ENCODE results near the gene XYLB. TPM values are rescaled to one million over a fixed set of nuclear protein-coding genes. Genes with fewer than 3 reads are reported as not detected.
"Not testable (repeated sequence)": the region's sequence is repeated elsewhere in the genome, so short reads cannot be mapped to it uniquely, and the experiment has no call there.

Gene XYLB
- total RNA-seq, 1 experiment from 2014 or later: 3.3 TPM

- DNase-seq (ENCODE audit: low spot score) (no peak), ATAC-seq (peak; percentile 71)
- ChIA-PET CTCF (interaction anchor here (0.6 kb wide), 1 partner anchor 1120 kb away, joined by 3 read pairs; no protein-coding TSS in a partner anchor), POLR2A (interaction anchor here (0.7 kb wide), 1 partner anchor 34 kb away, joined by 3 read pairs; no protein-coding TSS in a partner anchor)
- H3K4me3 Mint-ChIP-seq: peak overlapping the region; percentile 18; the same call in 1 of the 2 replicates
- peak overlapping the region; percentile 94 for H3K27ac Mint-ChIP-seq
- H3K27me3 Mint-ChIP-seq (ENCODE audit: low read depth): no peaks in the 10 kb centered on the region
- H3K4me1 Mint-ChIP-seq: peaks cover 31% of the 10 kb centered on the region
- H3K9me3 Mint-ChIP-seq: 0 out of 2 replicates have a peak, but pooled peaks cover 3% of the 10 kb centered on the region
- TF ChIP-seq, protein P1, sequence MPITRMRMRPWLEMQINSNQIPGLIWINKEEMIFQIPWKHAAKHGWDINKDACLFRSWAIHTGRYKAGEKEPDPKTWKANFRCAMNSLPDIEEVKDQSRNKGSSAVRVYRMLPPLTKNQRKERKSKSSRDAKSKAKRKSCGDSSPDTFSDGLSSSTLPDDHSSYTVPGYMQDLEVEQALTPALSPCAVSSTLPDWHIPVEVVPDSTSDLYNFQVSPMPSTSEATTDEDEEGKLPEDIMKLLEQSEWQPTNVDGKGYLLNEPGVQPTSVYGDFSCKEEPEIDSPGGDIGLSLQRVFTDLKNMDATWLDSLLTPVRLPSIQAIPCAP (CRISPR knock-in tag; IDR thresholded peaks at IDR 0.05): no peak
- TF ChIP-seq TP53 (CRISPR knock-in tag; IDR thresholded peaks at IDR 0.05): no peak
- no peak for TF ChIP-seq ZNF512 (CRISPR knock-in tag; IDR thresholded peaks at IDR 0.05; ENCODE audit: borderline replicate concordance)
- no peaks in the 10 kb centered on the region for H3K36me3 Mint-ChIP-seq
These were observed 75.2 kb downstream of the XYLB start for GRCh38 chr3:38421679-38422336.

- H3K27me3 Mint-ChIP-seq (ENCODE audit: low read depth); H3K4me3 Mint-ChIP-seq; ATAC-seq; POLR2A ChIA-PET; H3K27ac Mint-ChIP-seq; DNase-seq (ENCODE audit: low spot score): not testable (repeated sequence)
- H3K9me3 Mint-ChIP-seq: peaks cover 35% of the 10 kb centered on the region
- H3K4me1 Mint-ChIP-seq: peaks cover 13% of the 10 kb centered on the region
- CTCF ChIA-PET: interaction anchor here (1.7 kb wide), 1 partner anchor 80 kb away, joined by 3 read pairs; the partner anchor contains the start of gene XYLB
- peaks cover 24% of the 10 kb centered on the region for H3K36me3 Mint-ChIP-seq
These were observed 80.3 kb downstream of the XYLB start for GRCh38 chr3:38426798-38427426.

DNA sequence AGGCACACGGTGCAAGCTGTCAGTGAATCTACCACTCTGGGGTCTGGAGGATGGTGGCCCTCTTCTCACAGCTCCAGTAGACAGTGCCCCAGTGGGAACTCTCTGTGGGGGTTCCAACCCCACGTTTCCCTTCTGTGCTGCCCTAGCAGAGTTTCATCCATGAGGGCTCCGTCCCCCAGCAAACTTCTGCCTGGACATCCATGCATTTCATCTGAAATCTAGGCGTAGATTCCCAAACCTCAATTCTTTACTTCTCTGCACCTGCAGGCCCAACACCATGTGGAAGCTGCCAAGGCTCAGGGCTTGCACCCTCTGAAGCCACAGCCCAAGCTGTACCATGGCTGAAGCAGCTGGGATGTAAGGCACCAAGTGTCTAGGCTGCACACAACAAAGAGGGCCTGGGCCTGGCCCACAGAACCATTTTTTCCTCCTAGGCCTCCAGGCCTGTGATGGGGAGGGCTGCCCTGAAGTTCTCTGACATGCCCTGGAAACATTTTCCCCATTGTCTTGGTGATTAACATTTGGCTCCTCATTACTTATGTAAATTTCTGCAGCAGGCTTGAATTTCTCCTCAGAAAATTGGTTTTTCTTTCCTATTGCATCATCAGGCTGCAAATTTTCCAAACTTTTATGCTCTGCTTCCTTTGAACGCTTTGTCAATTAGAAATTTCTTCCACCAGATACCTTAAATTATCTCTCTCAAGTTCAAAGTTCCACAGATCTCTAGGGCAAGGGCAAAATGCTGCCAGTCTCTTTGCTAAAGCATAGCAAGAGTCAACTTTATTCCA lies 86.5 kb downstream of the XYLB start:
- POLR2A ChIA-PET; H3K27ac Mint-ChIP-seq; CTCF ChIA-PET; H3K4me1 Mint-ChIP-seq; DNase-seq (ENCODE audit: low spot score); H3K4me3 Mint-ChIP-seq; ATAC-seq: not testable (repeated sequence)
- H3K27me3 Mint-ChIP-seq (ENCODE audit: low read depth): peaks cover 33% of the 10 kb centered on the region
- H3K36me3 Mint-ChIP-seq: peaks cover 68% of the 10 kb centered on the region
- peaks cover 86% of the 10 kb centered on the region for H3K9me3 Mint-ChIP-seq

DNA sequence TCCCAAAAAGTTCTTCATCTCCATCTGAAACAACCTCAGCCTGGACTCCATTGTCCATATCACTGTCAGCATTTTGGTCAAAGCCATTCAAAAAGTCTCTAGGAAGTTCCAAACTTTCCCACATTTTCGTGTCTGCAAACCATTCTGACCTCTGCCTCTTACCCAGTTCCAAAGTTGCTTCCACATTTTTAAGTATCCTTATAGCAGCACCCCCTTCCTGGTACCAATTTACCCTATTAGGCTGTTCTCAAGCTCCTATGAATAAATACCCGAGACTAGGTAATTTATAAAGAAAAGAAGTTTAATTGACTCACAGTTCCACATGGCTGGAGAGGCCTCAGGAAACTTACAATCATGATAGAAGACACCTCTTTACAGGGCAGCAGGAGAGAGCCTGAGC lies 87.1 kb downstream of the XYLB start:
- H3K27ac Mint-ChIP-seq; CTCF ChIA-PET; H3K4me1 Mint-ChIP-seq; POLR2A ChIA-PET; DNase-seq (ENCODE audit: low spot score); H3K4me3 Mint-ChIP-seq; ATAC-seq: not testable (repeated sequence)
- Mint-ChIP-seq H3K36me3 (peaks cover 71% of the 10 kb centered on the region), H3K27me3 (ENCODE audit: low read depth) (peaks cover 33% of the 10 kb centered on the region), H3K9me3 (peaks cover 90% of the 10 kb centered on the region)

GRCh38 chr3:38438436-38439069 lies 92.0 kb downstream of the XYLB start:
- DNase-seq (ENCODE audit: low spot score); H3K4me1 Mint-ChIP-seq; H3K4me3 Mint-ChIP-seq; ATAC-seq; POLR2A ChIA-PET; H3K27ac Mint-ChIP-seq; CTCF ChIA-PET: not testable (repeated sequence)
- Mint-ChIP-seq H3K9me3 (peaks cover 67% of the 10 kb centered on the region), H3K27me3 (ENCODE audit: low read depth) (peaks cover 22% of the 10 kb centered on the region), H3K36me3 (peaks cover 46% of the 10 kb centered on the region)

GRCh38 chr3:38443205-38443604 lies 96.6 kb downstream of the XYLB start:
- POLR2A ChIA-PET; H3K27ac Mint-ChIP-seq; H3K4me3 Mint-ChIP-seq; H3K4me1 Mint-ChIP-seq; ATAC-seq; H3K27me3 Mint-ChIP-seq (ENCODE audit: low read depth); DNase-seq (ENCODE audit: low spot score): not testable (repeated sequence)
- CTCF ChIA-PET: interaction anchor here (0.7 kb wide), 1 partner anchor 845 kb away, joined by 5 read pairs; no protein-coding TSS in a partner anchor
- Mint-ChIP-seq H3K36me3 (peaks cover 17% of the 10 kb centered on the region), H3K9me3 (peaks cover 45% of the 10 kb centered on the region)
